Hepatocyte (in vitro differentiated cells): Measurements from ENCODE around the gene TMED6.

ENCODE experiments used
- CTCF ChIP-seq: fragments of 200-600 bp; sonication (generic); IDR thresholded peaks from 2 replicates; pipeline ENCODE4 v1.5.1; 2016; ENCODE audit warnings: antibody characterized with exemption, mild to moderate bottlenecking; ENCODE audit not compliant: poor library complexity
- EZH2 ChIP-seq: fragments of 200-600 bp; sonication (generic); IDR thresholded peaks from 2 replicates; pipeline ENCODE4 v1.6.1; 2016; ENCODE audit warnings: antibody characterized with exemption, mild to moderate bottlenecking, borderline replicate concordance

- no peak for TF ChIP-seq CTCF
- TF ChIP-seq EZH2, result no peak
These were observed 42.6 kb upstream of the TMED6 start for GRCh38 chr16:69393898-69394849.
